GM12878 (cell line): ENCODE data around the gene CCS. TPM values are rescaled to one million over a fixed set of nuclear protein-coding genes. Genes with fewer than 3 reads are reported as not detected.
A peak's percentile ranks its signal among the peaks of the same experiment; 100 is the strongest.

ENCODE experiments used
- ATAC-seq: fragments of 200-7000 bp; cut with Tn5 transposase; 3 replicates; pipeline ENCODE4 v1.9.1; 2020; ENCODE audit warnings: mild to moderate bottlenecking, moderate library complexity
- BruUV-seq: library from RNA; stranded (reverse); fragments of 400-500 nt; replicated peaks from 2 replicates; lab custom pipeline; 2021; lab: Mats Ljungman, UMichigan
- CTCF ChIA-PET: fragments of 300-600 bp; sonication (Branson Sonifier 250); formaldehyde crosslinking; extraction: SDS; loops from one replicate; lab custom pipeline; 2021; ENCODE audit warnings: inconsistent platforms; lab: Yijun Ruan, JAX
- POLR2A ChIA-PET: fragments of 350-600 bp; formaldehyde crosslinking; extraction: SDS; loops from one replicate; lab custom pipeline; 2021; ENCODE audit warnings: inconsistent platforms; lab: Charles Lee
- RAD21 ChIA-PET: fragments of 300-600 bp; sonication (Branson Sonifier 250); formaldehyde crosslinking; loops from one replicate; lab custom pipeline; 2023; ENCODE audit warnings: antibody characterized with exemption; ENCODE audit not compliant: unreplicated experiment; lab: Charles Lee
- SMC1A ChIA-PET: fragments of 300-600 bp; sonication (Branson Sonifier 250); formaldehyde crosslinking; loops from one replicate; lab custom pipeline; 2023; ENCODE audit not compliant: unreplicated experiment, uncharacterized antibody; lab: Charles Lee
- DNase-seq: peaks from one replicate; pipeline ENCODE4 v3.0.0-alpha.2; 2011; ENCODE audit warnings: low read depth, low spot score
- FAIRE-seq: peaks from 3 replicates; lab custom pipeline; 2011; peaks lifted over from hg19 to GRCh38; lab: Jason Lieb, UNC
- H2AFZ ChIP-seq: 2 replicates; pipeline ENCODE4 v1.6.0; 2011; ENCODE audit warnings: low read depth, low read length, control low read depth; ENCODE audit not compliant: control insufficient read depth
- H3K27ac ChIP-seq: 2 replicates; pipeline ENCODE4 v1.5.1; 2011; ENCODE audit warnings: control low read depth; ENCODE audit not compliant: control insufficient read depth, insufficient read depth
- H3K27me3 ChIP-seq, 2 experiments: replicated peaks in 1 of 2; 2 replicates each; pipeline versions ENCODE4 v1.6.0 to v1.6.1; 2011; ENCODE audit warnings: low read length in 1 of 2; ENCODE audit not compliant: control insufficient read depth in 2 of 2, insufficient read depth in 2 of 2
- H3K36me3 ChIP-seq, 2 experiments: 2 replicates each; pipeline ENCODE4 v1.5.1; 2011; ENCODE audit warnings: low read length in 1 of 2; ENCODE audit not compliant: control insufficient read depth in 2 of 2, insufficient read depth in 2 of 2
- H3K4me1 ChIP-seq: 2 replicates; pipeline ENCODE4 v1.6.1; 2011; ENCODE audit warnings: mild to moderate bottlenecking, low read length, moderate library complexity, mixed read lengths; ENCODE audit not compliant: control insufficient read depth, insufficient read depth
- H3K4me2 ChIP-seq: 2 replicates; pipeline ENCODE4 v1.6.0; 2011; ENCODE audit warnings: control low read depth; ENCODE audit not compliant: control insufficient read depth, insufficient read depth
- H3K4me3 ChIP-seq: fragments of 200-600 bp; sonication (generic); 2 replicates; pipeline ENCODE4 v1.5.1; 2016
- H3K79me2 ChIP-seq: 2 replicates; pipeline ENCODE4 v1.6.0; 2011; ENCODE audit warnings: low read length; ENCODE audit not compliant: control insufficient read depth, insufficient read depth
- H3K9ac ChIP-seq: 2 replicates; pipeline ENCODE4 v1.8.0; 2011; ENCODE audit warnings: low read length, control low read depth, mixed read lengths; ENCODE audit not compliant: control insufficient read depth, insufficient read depth
- H3K9me3 ChIP-seq: replicated peaks from 3 replicates; pipeline ENCODE4 v1.5.1; 2011; ENCODE audit warnings: mild to moderate bottlenecking, low read length; ENCODE audit not compliant: control insufficient read depth, insufficient read depth
- H4K20me1 ChIP-seq: 2 replicates; pipeline ENCODE4 v1.6.0; 2011; ENCODE audit not compliant: control insufficient read depth, insufficient read depth
- BHLHE40 ChIP-seq, 2 experiments: fragments of 450-650 bp in 1 of 2; IDR thresholded peaks; 2 replicates each; pipeline ENCODE4 v1.6.1; 2011 to 2017; ENCODE audit warnings: low read depth in 2 of 2, borderline replicate concordance in 1 of 2, improper control_type of control experiment in 1 of 2, low read length in 1 of 2, mild to moderate bottlenecking in 1 of 2
- CBX3 ChIP-seq: fragments of 200-600 bp; sonication (generic); IDR thresholded peaks from 2 replicates; pipeline ENCODE4 v1.6.1; 2016; ENCODE audit warnings: low read depth, borderline replicate concordance
- CREB1 ChIP-seq: IDR thresholded peaks from 2 replicates; pipeline ENCODE4 v1.6.1; 2012; ENCODE audit warnings: low read depth, mild to moderate bottlenecking, inconsistent platforms
- HDGF ChIP-seq: fragments of 450-650 bp; IDR thresholded peaks from 2 replicates; pipeline ENCODE4 v1.6.1; 2016; ENCODE audit warnings: antibody characterized with exemption
- POLR2A ChIP-seq: IDR thresholded peaks from 2 replicates; pipeline ENCODE4 v1.6.1; 2011; ENCODE audit warnings: low read depth, mild to moderate bottlenecking, low read length
- POLR2AphosphoS5 ChIP-seq: IDR thresholded peaks from 2 replicates; pipeline ENCODE4 v1.6.1; 2011; ENCODE audit warnings: mild to moderate bottlenecking, low read length, inconsistent platforms
- POU2F2 ChIP-seq: IDR thresholded peaks from 3 replicates; pipeline ENCODE4 v1.6.1; 2011; ENCODE audit warnings: low read depth, mild to moderate bottlenecking, low read length, borderline replicate concordance
- SMAD5 ChIP-seq: IDR thresholded peaks from 2 replicates; pipeline ENCODE4 v1.6.1; 2016; ENCODE audit warnings: antibody characterized with exemption, low read depth
- SPI1 ChIP-seq: IDR thresholded peaks from 2 replicates; pipeline ENCODE4 v1.6.1; 2011; ENCODE audit warnings: low read depth, mild to moderate bottlenecking, low read length, moderate library complexity, borderline replicate concordance; ENCODE audit not compliant: insufficient read depth
- STAT3 ChIP-seq: IDR thresholded peaks from 2 replicates; pipeline ENCODE4 v1.6.1; 2011; ENCODE audit warnings: low read depth, low read length, improper control_type of control experiment
- whole genome bisulfite sequencing: methylation state at CpG from one replicate; pipeline ENCODE4 v1.1.6; 2016; ENCODE audit warnings: low lambda C conversion rate; ENCODE audit not compliant: insufficient replicate concordance, insufficient coverage; ENCODE audit errors: missing lambda C conversion rate; 5-methylcytosine and 5-hydroxymethylcytosine counted together
- in situ Hi-C: fragments of 300-500 bp; cut with MboI; formaldehyde crosslinking; loops from 9 replicates; pipeline ENCODE4 v1.14.3; 2018; ENCODE audit warnings: mixed read lengths
- intact Hi-C: fragments of 100-400 bp; cut with micrococcal nuclease; formaldehyde crosslinking; loops from one replicate; pipeline ENCODE4 v1.14.2; 2022; ENCODE audit not compliant: unreplicated experiment
- polyA plus RNA-seq, 11 experiments: library from polyadenylated mRNA; depleted of rRNA in 4 of 11; unstranded in 6 of 11; stranded (reverse) in 5 of 11; fragments of >200 nt; fragmentation: Nextera tagmentation in 4 of 11; fragmentation: Illumina TruSeq in 1 of 11; extraction: Ambion mirVana in 4 of 11; extraction: Trizol in 1 of 11; gene quantifications; 1 replicate in 1 of 11; 2 replicates in 10 of 11; pipeline versions ENCODE4 v1.2.1 to v1.2.3, GENCODE V29; 2011 to 2016; ENCODE audit warnings: inconsistent platforms in 2 of 11, missing spikeins in 2 of 11, low read depth in 1 of 11
- total RNA-seq, 4 experiments: library from RNA; depleted of rRNA in 3 of 4; stranded (reverse); fragments of >200 nt in 3 of 4; fragmentation: Illumina TruSeq in 1 of 4; extraction: Trizol in 1 of 4; gene quantifications; 2 replicates each; pipeline versions ENCODE4 v1.2.1 to v1.2.3, GENCODE V29; 2013 to 2021

Gene CCS
- total and polyA plus RNA-seq, 10 of the 15 experiments (the other 5 are each of a cell fraction or from before 2014, with no cell fraction given), result 1.5 to 44.2 (median 30.6) TPM

- ChIA-PET CTCF (interaction anchor here (1.9 kb wide), 1 partner anchor 25 kb away, joined by 5 read pairs; the partner anchor contains the start of gene RBM4B), RAD21 (no interaction called here), SMC1A (interaction anchor here (0.9 to 2.0 kb wide), 2 partner anchors 10 to 15 kb away, joined by 3 to 6 read pairs; partner anchors contain the start of gene RBM4), POLR2A (interaction anchor here (0.7 to 1.4 kb wide), 3 partner anchors 9 to 36 kb away, joined by 3 to 5 read pairs (median 3); partner anchors contain the start of gene RBM14)
- Histone ChIP-seq H3K4me1 (no peaks in the 10 kb centered on the region), H3K9ac (no peak overlapping the region), H3K79me2 (peaks cover 20% of the 10 kb centered on the region), H3K27ac (no peak overlapping the region), H3K4me3 (no peak overlapping the region), H4K20me1 (peaks cover 7% of the 10 kb centered on the region; the same call in 1 of the 2 replicates), H3K9me3 (no peaks in the 10 kb centered on the region), H3K27me3 (no peaks in the 10 kb centered on the region), H3K36me3 (peaks cover 4 to 21% of the 10 kb centered on the region in 2 experiments), H2AFZ (no peak overlapping the region), H3K4me2 (no peak overlapping the region)
- TSS peak; percentile 21 for BruUV-seq
- TF ChIP-seq POLR2A (peak; percentile 54), HDGF (no peak), POLR2AphosphoS5 (peak; percentile 72), SPI1 (no peak), SMAD5 (0 out of 2 replicates have a peak, but pooled peaks have one; percentile 28), CBX3 (no peak), BHLHE40 (IDR thresholded peaks at IDR 0.05; ENCODE audit: borderline replicate concordance in 1 of 2, low read depth in 2 of 2, low read length in 1 of 2) (no peak), STAT3 (no peak), CREB1 (no peak), POU2F2 (no peak)
- FAIRE-seq, result no peak
- WGBS, result 84% methylated on average over 7 of the region's 7 CpGs
- in situ Hi-C loops (no loop called here), intact Hi-C loops (no loop called here)
- no peak for DNase-seq
- ATAC-seq, result no peak
These were observed 59.7 kb downstream of the CCS start for GRCh38 chr11:66652651-66653050.
